SH-SY5Y (cell line): ENCODE results near the gene EDN2.

Source experiments
- GATA2 ChIP-seq: IDR thresholded peaks from 2 replicates; pipeline ENCODE4 v1.6.1; 2011; ENCODE audit warnings: mild to moderate bottlenecking, low read depth, low read length
- GATA3 ChIP-seq: IDR thresholded peaks from 2 replicates; pipeline ENCODE4 v1.6.1; 2011; ENCODE audit warnings: low read depth, mild to moderate bottlenecking, low read length, moderate library complexity

DNA sequence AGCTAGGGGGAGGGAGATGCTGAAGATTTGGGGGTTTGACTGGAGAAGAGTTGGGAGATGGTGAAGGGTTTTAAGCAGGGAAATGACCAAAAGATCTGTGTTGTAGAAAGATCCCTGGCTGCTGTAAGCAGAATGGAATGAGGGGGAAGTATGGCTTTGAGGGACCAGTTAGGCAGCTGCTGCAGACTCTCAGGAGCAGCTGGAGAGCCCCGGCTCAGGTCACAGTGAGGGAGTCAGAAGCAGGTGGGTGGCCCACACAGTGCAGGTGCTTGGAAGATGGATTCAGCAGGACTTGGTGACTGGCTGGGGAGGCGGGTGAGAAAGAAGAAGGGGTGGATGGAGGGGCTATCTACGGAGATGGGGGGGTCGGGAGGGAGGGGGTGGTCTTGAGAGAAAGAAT, 35.7 kb downstream of the EDN2 start:
- TF ChIP-seq GATA2: no peak
- TF ChIP-seq GATA3: no peak
